HepG2 (cell line): Measurements from ENCODE around the gene UPF3B. TPM values are rescaled to one million over a fixed set of nuclear protein-coding genes. Genes with fewer than 3 reads are reported as not detected.

Source experiments
- CHD2 ChIP-seq: IDR thresholded peaks from 2 replicates; pipeline ENCODE4 v1.6.1; 2011; ENCODE audit warnings: low read depth, low read length, improper control_type of control experiment
- EEA1 ChIP-seq: sonication (generic); formaldehyde crosslinking; IDR thresholded peaks from 2 replicates; pipeline ENCODE4 v1.5.1; 2020; ENCODE audit warnings: mild to moderate bottlenecking, missing genetic modification reagents, borderline replicate concordance
- ETV5 ChIP-seq: IDR thresholded peaks from 2 replicates; pipeline ENCODE4 v1.6.1; 2018; ENCODE audit warnings: missing biosample characterization, missing genetic modification reagents, inconsistent platforms, borderline replicate concordance
- HMG20B ChIP-seq: conservative IDR thresholded peaks from 2 replicates; pipeline ENCODE4 v1.6.1; 2016; ENCODE audit warnings: missing genetic modification reagents, missing compliant biosample characterization
- NR2F6 ChIP-seq, 2 experiments: IDR thresholded peaks; 2 replicates each; pipeline ENCODE4 v1.6.1; 2016; ENCODE audit warnings: antibody characterized with exemption in 1 of 2, mild to moderate bottlenecking in 1 of 2
- PRPF4 ChIP-seq: fragments of 200-400 bp; formaldehyde crosslinking; IDR thresholded peaks from 2 replicates; pipeline ENCODE4 v1.6.1; 2016; ENCODE audit warnings: low read length, low read depth; ENCODE audit not compliant: poor library complexity, severe bottlenecking
- RARG ChIP-seq: sonication (generic); formaldehyde crosslinking; IDR thresholded peaks from 2 replicates; pipeline ENCODE4 v1.4.0; 2020; ENCODE audit warnings: low read depth, mild to moderate bottlenecking, missing genetic modification reagents
- SSRP1 ChIP-seq: IDR thresholded peaks from 2 replicates; pipeline ENCODE4 v1.6.1; 2016; ENCODE audit warnings: control low read depth
- TEAD2 ChIP-seq: sonication (generic); formaldehyde crosslinking; IDR thresholded peaks from 2 replicates; pipeline ENCODE4 v1.9.0; 2021; ENCODE audit warnings: missing genetic modification reagents
- ZC3H4 ChIP-seq: sonication (generic); formaldehyde crosslinking; IDR thresholded peaks from 2 replicates; pipeline ENCODE4 v1.4.0; 2020; ENCODE audit warnings: missing genetic modification reagents, borderline replicate concordance
- ZFP36 ChIP-seq: fragments of 150-350 bp; IDR thresholded peaks from 2 replicates; pipeline ENCODE4 v1.6.1; 2018; ENCODE audit warnings: borderline replicate concordance, low read length, low read depth; ENCODE audit not compliant: partially characterized antibody
- ZNF180 ChIP-seq: sonication (generic); formaldehyde crosslinking; IDR thresholded peaks from 2 replicates; pipeline ENCODE4 v1.4.0; 2020; ENCODE audit warnings: low read depth, missing genetic modification reagents, borderline replicate concordance
- ZNF30 ChIP-seq: sonication (generic); formaldehyde crosslinking; IDR thresholded peaks from 2 replicates; pipeline ENCODE4 v1.5.0; 2020; ENCODE audit warnings: mild to moderate bottlenecking, missing genetic modification reagents
- ZNF430 ChIP-seq: sonication (generic); formaldehyde crosslinking; IDR thresholded peaks from 2 replicates; pipeline ENCODE4 v1.9.0; 2021; ENCODE audit warnings: mild to moderate bottlenecking, missing genetic modification reagents
- ZNF546 ChIP-seq: sonication (generic); formaldehyde crosslinking; conservative IDR thresholded peaks from 2 replicates; pipeline ENCODE4 v1.8.1; 2023; ENCODE audit warnings: mild to moderate bottlenecking, missing genetic modification reagents
- ZNF644 ChIP-seq: IDR thresholded peaks from 2 replicates; pipeline ENCODE4 v1.6.1; 2016; ENCODE audit warnings: low read depth
- polyA plus RNA-seq, 8 experiments: library from polyadenylated mRNA; depleted of rRNA in 3 of 8; stranded (reverse) in 7 of 8; unstranded in 1 of 8; fragments of >200 nt; fragmentation: Illumina TruSeq in 4 of 8; extraction: Trizol in 4 of 8; gene quantifications; 2 replicates each; pipeline versions ENCODE4 v1.2.1 to v1.2.3, GENCODE V29; 2011 to 2016; ENCODE audit warnings: low read depth in 4 of 8, missing spikeins in 1 of 8, mixed read lengths in 1 of 8; ENCODE audit not compliant: insufficient read depth in 1 of 8
- total RNA-seq, 5 experiments: library from RNA; depleted of rRNA; stranded (reverse); fragments of >200 nt; fragmentation: Illumina TruSeq; extraction: Trizol; gene quantifications; 2 replicates each; pipeline ENCODE4 v1.2.3, GENCODE V29; 2016; ENCODE audit warnings: low read depth in 1 of 5
- TF ChIP-seq, protein P1 (sequence below): sonication (generic); formaldehyde crosslinking; IDR thresholded peaks from 2 replicates; pipeline ENCODE4 v1.5.0; 2020; ENCODE audit warnings: missing genetic modification reagents
- TF ChIP-seq, protein P2 (sequence below): sonication (generic); formaldehyde crosslinking; conservative IDR thresholded peaks from 2 replicates; pipeline ENCODE4 v1.4.0; 2020; ENCODE audit warnings: missing genetic modification reagents
- TF ChIP-seq, protein P3 (sequence below): sonication (generic); formaldehyde crosslinking; IDR thresholded peaks from 2 replicates; pipeline ENCODE4 v1.4.0; 2020; ENCODE audit warnings: missing genetic modification reagents
- TF ChIP-seq, protein P4 (sequence below): sonication (generic); formaldehyde crosslinking; IDR thresholded peaks from 2 replicates; pipeline ENCODE4 v1.4.0; 2020; ENCODE audit warnings: mild to moderate bottlenecking, missing genetic modification reagents

Gene UPF3B
- total and polyA plus RNA-seq, 2 of the 13 experiments (the other 11 are each of a cell fraction or from before 2014, with no cell fraction given), result 5.2 to 7.2 TPM

DNA sequence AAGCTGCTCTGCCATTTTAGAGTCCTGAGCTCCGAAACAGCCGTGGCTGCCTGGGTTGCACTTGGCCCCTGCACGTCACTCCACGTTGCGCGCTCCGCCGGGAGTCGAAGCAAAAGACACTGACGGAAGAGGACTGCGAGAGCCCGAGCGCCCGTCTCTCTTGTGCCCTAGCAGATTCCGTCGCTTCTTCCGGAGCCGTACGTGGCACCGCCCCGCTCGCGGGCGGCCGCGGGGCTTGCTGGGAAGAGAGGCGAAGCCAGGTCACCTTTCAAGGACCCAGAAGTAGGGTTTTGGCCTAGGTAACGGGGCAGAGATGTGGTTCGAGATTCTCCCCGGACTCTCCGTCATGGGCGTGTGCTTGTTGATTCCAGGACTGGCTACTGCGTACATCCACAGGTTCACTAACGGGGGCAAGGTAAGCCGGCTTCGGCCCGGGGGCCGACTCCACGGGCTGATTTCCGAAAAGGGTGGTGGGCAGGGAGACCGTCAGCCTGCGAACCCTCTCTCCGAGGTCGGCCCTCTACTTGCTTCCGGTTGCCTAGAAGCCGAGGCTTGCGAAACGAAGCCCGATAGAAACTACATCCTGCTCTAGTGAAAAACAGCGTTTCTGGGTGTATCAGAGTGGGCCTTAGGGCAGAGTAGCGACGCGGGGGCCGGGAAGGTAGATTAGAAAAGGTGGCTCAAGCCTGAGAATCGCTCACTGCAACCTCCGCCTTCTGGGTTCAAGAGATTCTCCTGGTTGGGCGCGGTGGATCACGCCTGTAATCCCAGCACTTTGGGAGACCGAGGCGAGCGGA, 19.0 kb upstream of the UPF3B start, which contains the start of the genes NDUFA1 and RNF113A (continued):
- TF ChIP-seq, protein P1, sequence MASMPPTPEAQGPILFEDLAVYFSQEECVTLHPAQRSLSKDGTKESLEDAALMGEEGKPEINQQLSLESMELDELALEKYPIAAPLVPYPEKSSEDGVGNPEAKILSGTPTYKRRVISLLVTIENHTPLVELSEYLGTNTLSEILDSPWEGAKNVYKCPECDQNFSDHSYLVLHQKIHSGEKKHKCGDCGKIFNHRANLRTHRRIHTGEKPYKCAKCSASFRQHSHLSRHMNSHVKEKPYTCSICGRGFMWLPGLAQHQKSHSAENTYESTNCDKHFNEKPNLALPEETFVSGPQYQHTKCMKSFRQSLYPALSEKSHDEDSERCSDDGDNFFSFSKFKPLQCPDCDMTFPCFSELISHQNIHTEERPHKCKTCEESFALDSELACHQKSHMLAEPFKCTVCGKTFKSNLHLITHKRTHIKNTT, result no peak
- no peak for TF ChIP-seq ZNF546 (CRISPR knock-in tag)
- TF ChIP-seq SSRP1 (CRISPR knock-in tag), result no peak
- no peak for TF ChIP-seq ZC3H4 (CRISPR knock-in tag)
- 0 out of 2 replicates have a peak, but pooled peaks have one; percentile 20 for TF ChIP-seq ZNF430
- no peak for TF ChIP-seq RARG
- no peak for TF ChIP-seq TEAD2 (CRISPR knock-in tag)
- TF ChIP-seq ETV5, result peak; percentile 48; the same call in 1 of the 2 replicates
- TF ChIP-seq HMG20B (CRISPR knock-in tag), result no peak
- TF ChIP-seq EEA1, result no peak
- TF ChIP-seq, protein P2, sequence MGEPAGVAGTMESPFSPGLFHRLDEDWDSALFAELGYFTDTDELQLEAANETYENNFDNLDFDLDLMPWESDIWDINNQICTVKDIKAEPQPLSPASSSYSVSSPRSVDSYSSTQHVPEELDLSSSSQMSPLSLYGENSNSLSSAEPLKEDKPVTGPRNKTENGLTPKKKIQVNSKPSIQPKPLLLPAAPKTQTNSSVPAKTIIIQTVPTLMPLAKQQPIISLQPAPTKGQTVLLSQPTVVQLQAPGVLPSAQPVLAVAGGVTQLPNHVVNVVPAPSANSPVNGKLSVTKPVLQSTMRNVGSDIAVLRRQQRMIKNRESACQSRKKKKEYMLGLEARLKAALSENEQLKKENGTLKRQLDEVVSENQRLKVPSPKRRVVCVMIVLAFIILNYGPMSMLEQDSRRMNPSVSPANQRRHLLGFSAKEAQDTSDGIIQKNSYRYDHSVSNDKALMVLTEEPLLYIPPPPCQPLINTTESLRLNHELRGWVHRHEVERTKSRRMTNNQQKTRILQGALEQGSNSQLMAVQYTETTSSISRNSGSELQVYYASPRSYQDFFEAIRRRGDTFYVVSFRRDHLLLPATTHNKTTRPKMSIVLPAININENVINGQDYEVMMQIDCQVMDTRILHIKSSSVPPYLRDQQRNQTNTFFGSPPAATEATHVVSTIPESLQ (CRISPR knock-in tag), result no peak
- TF ChIP-seq ZFP36, result no peak
- TF ChIP-seq, protein P3, sequence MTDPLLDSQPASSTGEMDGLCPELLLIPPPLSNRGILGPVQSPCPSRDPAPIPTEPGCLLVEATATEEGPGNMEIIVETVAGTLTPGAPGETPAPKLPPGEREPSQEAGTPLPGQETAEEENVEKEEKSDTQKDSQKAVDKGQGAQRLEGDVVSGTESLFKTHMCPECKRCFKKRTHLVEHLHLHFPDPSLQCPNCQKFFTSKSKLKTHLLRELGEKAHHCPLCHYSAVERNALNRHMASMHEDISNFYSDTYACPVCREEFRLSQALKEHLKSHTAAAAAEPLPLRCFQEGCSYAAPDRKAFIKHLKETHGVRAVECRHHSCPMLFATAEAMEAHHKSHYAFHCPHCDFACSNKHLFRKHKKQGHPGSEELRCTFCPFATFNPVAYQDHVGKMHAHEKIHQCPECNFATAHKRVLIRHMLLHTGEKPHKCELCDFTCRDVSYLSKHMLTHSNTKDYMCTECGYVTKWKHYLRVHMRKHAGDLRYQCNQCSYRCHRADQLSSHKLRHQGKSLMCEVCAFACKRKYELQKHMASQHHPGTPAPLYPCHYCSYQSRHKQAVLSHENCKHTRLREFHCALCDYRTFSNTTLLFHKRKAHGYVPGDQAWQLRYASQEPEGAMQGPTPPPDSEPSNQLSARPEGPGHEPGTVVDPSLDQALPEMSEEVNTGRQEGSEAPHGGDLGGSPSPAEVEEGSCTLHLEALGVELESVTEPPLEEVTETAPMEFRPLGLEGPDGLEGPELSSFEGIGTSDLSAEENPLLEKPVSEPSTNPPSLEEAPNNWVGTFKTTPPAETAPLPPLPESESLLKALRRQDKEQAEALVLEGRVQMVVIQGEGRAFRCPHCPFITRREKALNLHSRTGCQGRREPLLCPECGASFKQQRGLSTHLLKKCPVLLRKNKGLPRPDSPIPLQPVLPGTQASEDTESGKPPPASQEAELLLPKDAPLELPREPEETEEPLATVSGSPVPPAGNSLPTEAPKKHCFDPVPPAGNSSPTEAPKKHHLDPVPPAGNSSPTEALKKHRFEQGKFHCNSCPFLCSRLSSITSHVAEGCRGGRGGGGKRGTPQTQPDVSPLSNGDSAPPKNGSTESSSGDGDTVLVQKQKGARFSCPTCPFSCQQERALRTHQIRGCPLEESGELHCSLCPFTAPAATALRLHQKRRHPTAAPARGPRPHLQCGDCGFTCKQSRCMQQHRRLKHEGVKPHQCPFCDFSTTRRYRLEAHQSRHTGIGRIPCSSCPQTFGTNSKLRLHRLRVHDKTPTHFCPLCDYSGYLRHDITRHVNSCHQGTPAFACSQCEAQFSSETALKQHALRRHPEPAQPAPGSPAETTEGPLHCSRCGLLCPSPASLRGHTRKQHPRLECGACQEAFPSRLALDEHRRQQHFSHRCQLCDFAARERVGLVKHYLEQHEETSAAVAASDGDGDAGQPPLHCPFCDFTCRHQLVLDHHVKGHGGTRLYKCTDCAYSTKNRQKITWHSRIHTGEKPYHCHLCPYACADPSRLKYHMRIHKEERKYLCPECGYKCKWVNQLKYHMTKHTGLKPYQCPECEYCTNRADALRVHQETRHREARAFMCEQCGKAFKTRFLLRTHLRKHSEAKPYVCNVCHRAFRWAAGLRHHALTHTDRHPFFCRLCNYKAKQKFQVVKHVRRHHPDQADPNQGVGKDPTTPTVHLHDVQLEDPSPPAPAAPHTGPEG (CRISPR knock-in tag), result peak; percentile 53; the same call in 1 of the 2 replicates
- no peak for TF ChIP-seq ZNF30 (CRISPR knock-in tag)
- no peak for TF ChIP-seq CHD2
- no peak for TF ChIP-seq NR2F6 (IDR thresholded peaks at IDR 0.05)
- TF ChIP-seq NR2F6 (CRISPR knock-in tag; IDR thresholded peaks at IDR 0.05), result no peak
- no peak for TF ChIP-seq ZNF180 (CRISPR knock-in tag)
- TF ChIP-seq ZNF644 (CRISPR knock-in tag), result no peak
- TF ChIP-seq PRPF4, result no peak
- TF ChIP-seq, protein P4, sequence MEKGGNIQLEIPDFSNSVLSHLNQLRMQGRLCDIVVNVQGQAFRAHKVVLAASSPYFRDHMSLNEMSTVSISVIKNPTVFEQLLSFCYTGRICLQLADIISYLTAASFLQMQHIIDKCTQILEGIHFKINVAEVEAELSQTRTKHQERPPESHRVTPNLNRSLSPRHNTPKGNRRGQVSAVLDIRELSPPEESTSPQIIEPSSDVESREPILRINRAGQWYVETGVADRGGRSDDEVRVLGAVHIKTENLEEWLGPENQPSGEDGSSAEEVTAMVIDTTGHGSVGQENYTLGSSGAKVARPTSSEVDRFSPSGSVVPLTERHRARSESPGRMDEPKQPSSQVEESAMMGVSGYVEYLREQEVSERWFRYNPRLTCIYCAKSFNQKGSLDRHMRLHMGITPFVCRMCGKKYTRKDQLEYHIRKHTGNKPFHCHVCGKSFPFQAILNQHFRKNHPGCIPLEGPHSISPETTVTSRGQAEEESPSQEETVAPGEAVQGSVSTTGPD (CRISPR knock-in tag), result no peak
